ENCODE results near the gene ZSCAN25. TPM values are rescaled to one million over a fixed set of nuclear protein-coding genes. Genes with fewer than 3 reads are reported as not detected.

Gene ZSCAN25
- total and polyA plus RNA-seq, 7 donors: 3.6 to 19.9 (median 10.7) TPM

DNA sequence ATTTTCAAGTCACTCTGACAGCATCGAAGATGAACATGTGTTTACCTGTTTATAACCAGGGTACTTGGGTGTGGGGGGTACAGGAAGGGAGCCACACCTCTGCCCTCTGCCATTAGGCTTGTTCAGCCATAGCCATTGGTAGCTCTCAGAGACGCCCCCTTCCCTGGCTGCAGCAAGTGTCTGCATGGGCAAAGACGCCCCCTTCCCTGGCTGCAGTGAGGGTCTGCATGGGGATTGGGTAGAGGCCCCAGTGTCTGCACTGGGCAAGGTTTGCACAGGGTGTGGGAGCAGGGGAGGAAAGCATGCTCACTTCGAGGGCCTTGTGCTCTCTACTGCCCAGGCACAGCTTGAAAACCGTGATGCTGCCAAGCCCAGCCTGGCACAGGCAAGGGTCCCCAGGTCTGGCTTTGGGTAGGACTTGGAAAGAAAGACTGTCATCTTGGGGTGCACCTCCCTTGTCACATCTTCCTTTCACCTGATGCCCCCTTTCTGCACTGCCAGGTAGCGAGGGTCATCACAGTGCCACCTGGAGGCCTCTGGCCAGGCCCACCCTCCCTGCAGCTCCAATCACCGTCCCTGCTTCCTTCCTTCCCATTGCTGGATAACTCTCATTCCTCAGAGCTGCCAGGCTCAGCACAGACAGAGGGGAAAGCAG is 15.0 kb upstream of the ZSCAN25 start:
- TF ChIP-seq POLR2A (IDR thresholded peaks at IDR 0.05) (no peak), POLR2AphosphoS5 (IDR thresholded peaks at IDR 0.05) (no peak), EP300 (IDR thresholded peaks at IDR 0.05) (no peak)
- TF ChIP-seq, protein P1, sequence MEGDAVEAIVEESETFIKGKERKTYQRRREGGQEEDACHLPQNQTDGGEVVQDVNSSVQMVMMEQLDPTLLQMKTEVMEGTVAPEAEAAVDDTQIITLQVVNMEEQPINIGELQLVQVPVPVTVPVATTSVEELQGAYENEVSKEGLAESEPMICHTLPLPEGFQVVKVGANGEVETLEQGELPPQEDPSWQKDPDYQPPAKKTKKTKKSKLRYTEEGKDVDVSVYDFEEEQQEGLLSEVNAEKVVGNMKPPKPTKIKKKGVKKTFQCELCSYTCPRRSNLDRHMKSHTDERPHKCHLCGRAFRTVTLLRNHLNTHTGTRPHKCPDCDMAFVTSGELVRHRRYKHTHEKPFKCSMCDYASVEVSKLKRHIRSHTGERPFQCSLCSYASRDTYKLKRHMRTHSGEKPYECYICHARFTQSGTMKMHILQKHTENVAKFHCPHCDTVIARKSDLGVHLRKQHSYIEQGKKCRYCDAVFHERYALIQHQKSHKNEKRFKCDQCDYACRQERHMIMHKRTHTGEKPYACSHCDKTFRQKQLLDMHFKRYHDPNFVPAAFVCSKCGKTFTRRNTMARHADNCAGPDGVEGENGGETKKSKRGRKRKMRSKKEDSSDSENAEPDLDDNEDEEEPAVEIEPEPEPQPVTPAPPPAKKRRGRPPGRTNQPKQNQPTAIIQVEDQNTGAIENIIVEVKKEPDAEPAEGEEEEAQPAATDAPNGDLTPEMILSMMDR (IDR thresholded peaks at IDR 0.05): no peak
- Histone ChIP-seq H3K9me3 (no peaks in the 10 kb centered on the region), H3K4me1 (no peaks in the 10 kb centered on the region), H3K27me3 (no peaks in the 10 kb centered on the region), H3K27ac (no peak overlapping the region), H3K36me3 (no peaks in the 10 kb centered on the region), H3K4me3 (no peak overlapping the region)
- intact Hi-C loops (cut with DNase I): no loop called here
- no peak for DNase-seq
- 76 to 79% methylated on average over 7 of the region's 7 CpGs for WGBS, 2 donors

DNA sequence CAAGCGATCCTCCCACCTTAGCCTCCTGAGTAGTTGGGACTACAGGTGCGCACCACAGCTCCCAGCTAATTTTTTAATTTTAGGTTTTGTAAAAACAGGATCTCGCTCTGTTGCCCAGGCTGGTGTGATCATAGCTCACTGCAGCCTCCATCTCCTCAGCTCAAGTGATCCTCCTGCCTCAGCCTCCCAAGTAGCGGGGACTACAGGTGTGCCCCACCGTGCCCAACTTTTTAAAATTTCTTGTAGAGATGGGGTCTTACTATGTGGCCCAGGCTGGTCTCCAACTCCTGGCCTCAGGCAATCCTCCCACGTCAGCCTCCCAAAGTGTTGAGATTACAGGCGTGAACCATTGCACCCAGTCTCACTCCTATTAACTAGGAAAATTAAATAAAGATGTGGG is 11.2 kb upstream of the ZSCAN25 start:
- Histone ChIP-seq H3K27me3 (no peaks in the 10 kb centered on the region), H3K4me1 (no peaks in the 10 kb centered on the region), H3K9me3 (no peaks in the 10 kb centered on the region), H3K36me3 (no peaks in the 10 kb centered on the region), H3K4me3 (no peak overlapping the region), H3K27ac (no peak overlapping the region)
- no peak for TF ChIP-seq EP300 (IDR thresholded peaks at IDR 0.05)
- TF ChIP-seq, protein P1 (IDR thresholded peaks at IDR 0.05): no peak
- no peak for TF ChIP-seq POLR2A (IDR thresholded peaks at IDR 0.05)
- no peak for TF ChIP-seq POLR2AphosphoS5 (IDR thresholded peaks at IDR 0.05)
- intact Hi-C loops (cut with DNase I): no loop called here
- no peak for DNase-seq
- WGBS, 2 donors: 94 to 97% methylated on average over 7 of the region's 7 CpGs

DNA sequence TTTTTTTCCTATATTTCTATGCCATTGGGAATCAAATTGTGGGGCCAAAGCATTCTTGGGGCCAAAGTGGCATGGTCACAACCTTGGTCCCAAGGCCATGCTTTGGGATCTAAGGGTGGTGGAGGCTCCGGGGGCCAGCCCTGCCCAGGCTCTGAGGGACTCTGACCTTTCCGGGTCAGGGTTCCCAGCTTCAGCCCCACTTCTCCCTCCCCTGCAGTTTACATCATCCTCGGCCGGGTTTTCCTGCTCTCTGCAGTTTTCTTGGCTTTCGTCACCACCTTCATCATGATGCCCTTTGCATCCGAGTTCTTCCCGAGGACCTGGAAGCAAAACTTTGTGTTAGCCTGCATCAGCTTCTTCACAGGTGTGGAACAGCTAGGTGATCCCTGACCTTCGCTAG is 10.2 kb upstream of the ZSCAN25 start:
- intact Hi-C loops (cut with DNase I): no loop called here

DNA sequence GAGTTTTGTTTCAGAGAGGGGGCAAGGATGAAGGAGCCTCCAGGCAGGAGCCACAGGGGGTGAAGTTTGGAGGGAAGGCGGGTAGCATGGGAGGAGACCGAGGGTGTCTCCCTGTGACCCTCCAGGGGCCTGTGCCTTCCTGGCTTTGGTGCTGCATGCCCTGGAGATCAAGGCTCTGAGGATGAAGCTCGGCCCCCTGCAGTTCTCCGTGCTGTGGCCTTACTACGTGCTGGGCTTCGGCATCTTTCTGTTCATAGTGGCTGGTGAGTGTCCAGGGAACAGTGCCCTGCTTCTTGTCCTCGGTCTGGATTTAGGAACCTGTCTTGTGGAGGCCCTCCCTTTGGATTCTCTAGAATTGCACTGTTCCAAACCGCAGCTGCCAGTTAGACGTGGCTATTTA is 9.2 kb upstream of the ZSCAN25 start:
- TF ChIP-seq POLR2A (IDR thresholded peaks at IDR 0.05): no peak
- TF ChIP-seq EP300 (IDR thresholded peaks at IDR 0.05): no peak
- TF ChIP-seq, protein P1 (IDR thresholded peaks at IDR 0.05): no peak
- no peak for TF ChIP-seq POLR2AphosphoS5 (IDR thresholded peaks at IDR 0.05)
- no peaks in the 10 kb centered on the region for H3K9me3 ChIP-seq
- DNase-seq: no peak
- no peak overlapping the region for H3K4me3 ChIP-seq
- H3K27ac ChIP-seq: no peak overlapping the region
- no peaks in the 10 kb centered on the region for H3K27me3 ChIP-seq
- WGBS, 2 donors: 84 to 86% methylated on average over 9 of the region's 9 CpGs
- H3K36me3 ChIP-seq: no peaks in the 10 kb centered on the region
- H3K4me1 ChIP-seq: no peaks in the 10 kb centered on the region
- intact Hi-C loops (cut with DNase I): no loop called here

More for the DNA sequence above, 10.2 kb upstream of the ZSCAN25 start:
- H3K4me3 ChIP-seq: no peak overlapping the region
- H3K9me3 ChIP-seq: no peaks in the 10 kb centered on the region
- H3K4me1 ChIP-seq: no peaks in the 10 kb centered on the region
- no peaks in the 10 kb centered on the region for H3K36me3 ChIP-seq
- H3K27ac ChIP-seq: no peak overlapping the region
- WGBS, 2 donors: 66 to 75% methylated on average over 8 of the region's 8 CpGs
- TF ChIP-seq EP300 (IDR thresholded peaks at IDR 0.05): no peak
- TF ChIP-seq, protein P1 (IDR thresholded peaks at IDR 0.05): no peak
- no peak for TF ChIP-seq POLR2A (IDR thresholded peaks at IDR 0.05)
- no peak for TF ChIP-seq POLR2AphosphoS5 (IDR thresholded peaks at IDR 0.05)
- no peak for DNase-seq
- H3K27me3 ChIP-seq: no peaks in the 10 kb centered on the region

DNA sequence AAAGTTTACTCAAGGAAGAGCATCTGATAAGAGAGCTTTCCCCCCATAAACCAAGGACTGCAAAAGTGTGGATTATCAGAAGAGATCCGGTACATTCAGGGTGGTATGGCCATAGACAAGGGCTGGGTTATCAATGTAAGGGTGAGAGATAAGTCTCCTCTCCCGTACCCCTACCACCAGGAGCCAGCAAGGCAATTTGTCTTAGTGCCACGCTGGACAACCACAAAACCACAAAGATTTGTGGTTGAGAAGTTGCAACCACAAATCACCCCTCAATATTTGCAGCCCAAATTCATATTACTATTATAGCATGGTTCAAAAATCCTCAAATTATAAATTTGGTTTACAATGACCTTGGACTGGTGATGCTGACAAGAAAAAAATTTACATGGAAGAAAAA is 2.3 kb upstream of the ZSCAN25 start:
- no peaks in the 10 kb centered on the region for H3K27me3 ChIP-seq
- TF ChIP-seq EP300 (IDR thresholded peaks at IDR 0.05): no peak
- TF ChIP-seq, protein P1 (IDR thresholded peaks at IDR 0.05): no peak
- TF ChIP-seq POLR2A (IDR thresholded peaks at IDR 0.05): no peak
- no peak for TF ChIP-seq POLR2AphosphoS5 (IDR thresholded peaks at IDR 0.05)
- WGBS, 2 donors: 58 to 74% methylated on average over 3 of the region's 3 CpGs
- no peak overlapping the region for H3K4me3 ChIP-seq
- no peak for DNase-seq
- no peaks in the 10 kb centered on the region for H3K9me3 ChIP-seq
- intact Hi-C loops (cut with DNase I): no loop called here
- H3K4me1 ChIP-seq: peaks cover 0 to 20% (median 12%) of the 10 kb centered on the region in 4 donors
- H3K27ac ChIP-seq: no peak overlapping the region
- H3K36me3 ChIP-seq: peaks cover 0 to 12% (median 9%) of the 10 kb centered on the region in 4 donors
